ENCODE data around the gene KCNAB1.

DNA sequence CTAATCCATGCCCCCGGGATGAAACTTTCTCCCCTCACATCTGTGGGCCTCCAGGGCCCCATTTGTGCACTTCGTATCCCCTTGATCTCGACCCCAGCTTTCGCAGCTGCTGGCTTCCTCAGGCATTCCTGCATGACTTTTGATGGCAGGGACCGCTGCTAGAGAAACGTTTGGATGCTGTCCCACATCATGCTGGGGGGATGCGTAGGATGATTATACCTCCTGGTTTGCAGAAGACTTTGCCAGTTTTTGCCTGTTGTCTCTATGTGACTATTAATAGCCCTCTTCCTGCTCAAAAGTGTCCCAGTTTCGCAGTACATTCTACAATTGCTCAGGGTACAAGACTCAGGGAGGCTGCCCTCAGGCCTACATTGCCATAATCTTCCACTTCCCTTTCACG, 10.4 kb upstream of the KCNAB1 start:
- TF ChIP-seq POLR2A (IDR thresholded peaks at IDR 0.05) = no peak
- TF ChIP-seq, protein P1, sequence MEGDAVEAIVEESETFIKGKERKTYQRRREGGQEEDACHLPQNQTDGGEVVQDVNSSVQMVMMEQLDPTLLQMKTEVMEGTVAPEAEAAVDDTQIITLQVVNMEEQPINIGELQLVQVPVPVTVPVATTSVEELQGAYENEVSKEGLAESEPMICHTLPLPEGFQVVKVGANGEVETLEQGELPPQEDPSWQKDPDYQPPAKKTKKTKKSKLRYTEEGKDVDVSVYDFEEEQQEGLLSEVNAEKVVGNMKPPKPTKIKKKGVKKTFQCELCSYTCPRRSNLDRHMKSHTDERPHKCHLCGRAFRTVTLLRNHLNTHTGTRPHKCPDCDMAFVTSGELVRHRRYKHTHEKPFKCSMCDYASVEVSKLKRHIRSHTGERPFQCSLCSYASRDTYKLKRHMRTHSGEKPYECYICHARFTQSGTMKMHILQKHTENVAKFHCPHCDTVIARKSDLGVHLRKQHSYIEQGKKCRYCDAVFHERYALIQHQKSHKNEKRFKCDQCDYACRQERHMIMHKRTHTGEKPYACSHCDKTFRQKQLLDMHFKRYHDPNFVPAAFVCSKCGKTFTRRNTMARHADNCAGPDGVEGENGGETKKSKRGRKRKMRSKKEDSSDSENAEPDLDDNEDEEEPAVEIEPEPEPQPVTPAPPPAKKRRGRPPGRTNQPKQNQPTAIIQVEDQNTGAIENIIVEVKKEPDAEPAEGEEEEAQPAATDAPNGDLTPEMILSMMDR (IDR thresholded peaks at IDR 0.05) = no peak
- no peak for TF ChIP-seq POLR2AphosphoS5 (IDR thresholded peaks at IDR 0.05; ENCODE audit: insufficient read depth in 1 of 2, low read depth in 1 of 2)
